Hematopoietic multipotent progenitor cell treated with erythropoietin and hydrocortisone succinate and interleukin-3 and kit ligand, for 8 days (in vitro differentiated cells): ENCODE data around the gene PC.

Source experiments
- DNase-seq: peaks from one replicate; pipeline ENCODE4 v3.0.0-alpha.2; 2015

The PC gene

GRCh38 chr11:66882561-66883015 is 75.6 kb downstream of the PC start:
- DNase-seq, result no peak

- no peak for DNase-seq
Observed at GRCh38 chr11:66881927-66882452, 76.2 kb downstream of the PC start.

GRCh38 chr11:66881451-66881835 is 76.7 kb downstream of the PC start:
- DNase-seq, result no peak

GRCh38 chr11:66880496-66881450 is 77.4 kb downstream of the PC start:
- DNase-seq, result peak; percentile 47

GRCh38 chr11:66879999-66880398 is 78.2 kb downstream of the PC start:
- no peak for DNase-seq

- DNase-seq, result no peak
Observed at GRCh38 chr11:66879583-66879982, 78.6 kb downstream of the PC start.

- DNase-seq, result no peak
Observed at GRCh38 chr11:66879000-66879399, 79.2 kb downstream of the PC start.

GRCh38 chr11:66878474-66878873 is 79.7 kb downstream of the PC start:
- DNase-seq, result no peak

- DNase-seq, result no peak
Observed at GRCh38 chr11:66877588-66878385, 80.4 kb downstream of the PC start.

GRCh38 chr11:66875378-66875777 is 82.8 kb downstream of the PC start:
- DNase-seq, result no peak

- DNase-seq, result no peak
Observed at GRCh38 chr11:66874232-66874631, 84.0 kb downstream of the PC start.

GRCh38 chr11:66871521-66871901 is 86.7 kb downstream of the PC start:
- no peak for DNase-seq

GRCh38 chr11:66870616-66871520 is 87.3 kb downstream of the PC start:
- DNase-seq, result no peak

- no peak for DNase-seq
Observed at GRCh38 chr11:66870131-66870530, 88.1 kb downstream of the PC start.

- no peak for DNase-seq
Observed at GRCh38 chr11:66869567-66869870, 88.7 kb downstream of the PC start.

- DNase-seq, result peak; percentile 81
Observed at GRCh38 chr11:66868726-66869566, 89.2 kb downstream of the PC start.

- DNase-seq, result no peak
Observed at GRCh38 chr11:66868082-66868725, 90.0 kb downstream of the PC start.

- DNase-seq, result no peak
Observed at GRCh38 chr11:66867425-66868040, 90.7 kb downstream of the PC start.

- DNase-seq, result no peak
Observed at GRCh38 chr11:66866511-66866986, 91.6 kb downstream of the PC start.

- DNase-seq, result no peak
Observed at GRCh38 chr11:66866007-66866406, 92.2 kb downstream of the PC start.
